Suprapubic skin (tissue), 4 donors: ENCODE results near the gene SLC36A3. TPM values are rescaled to one million over a fixed set of nuclear protein-coding genes. Genes with fewer than 3 reads are reported as not detected.

Experiments used
- DNase-seq, 2 donors: peaks; one replicate each; pipeline ENCODE4 v3.0.0-alpha.2; 2019; ENCODE audit warnings: low spot score in 2 of 2
- H3K27ac ChIP-seq: fragments of 200-600 bp; sonication (generic); one replicate; pipeline ENCODE4 v1.5.1; 2019
- H3K27me3 ChIP-seq: fragments of 200-600 bp; sonication (generic); one replicate; pipeline ENCODE4 v1.5.1; 2019
- H3K36me3 ChIP-seq: fragments of 200-600 bp; sonication (generic); one replicate; pipeline ENCODE4 v1.5.1; 2019
- H3K4me1 ChIP-seq: fragments of 200-600 bp; sonication (generic); one replicate; pipeline ENCODE4 v1.5.1; 2019
- H3K4me3 ChIP-seq: fragments of 200-600 bp; sonication (generic); one replicate; pipeline ENCODE4 v1.5.1; 2019; ENCODE audit warnings: mild to moderate bottlenecking
- H3K9me3 ChIP-seq: fragments of 200-600 bp; sonication (generic); one replicate; pipeline ENCODE4 v1.5.1; 2019
- EP300 ChIP-seq: sonication (generic); formaldehyde crosslinking; IDR thresholded peaks from one replicate; pipeline ENCODE4 v1.6.1; 2017; ENCODE audit warnings: antibody characterized with exemption
- POLR2A ChIP-seq, 2 donors: fragments of 450-650 bp; IDR thresholded peaks; one replicate each; pipeline ENCODE4 v1.6.1; 2017; ENCODE audit warnings: antibody characterized with exemption in 2 of 2, mild to moderate bottlenecking in 2 of 2, moderate library complexity in 2 of 2
- POLR2AphosphoS5 ChIP-seq, 3 donors: sonication (generic); formaldehyde crosslinking; IDR thresholded peaks; one replicate each; pipeline ENCODE4 v1.6.1; 2017; ENCODE audit warnings: antibody characterized with exemption in 3 of 3
- WGBS: methylation state at CpG from one replicate; pipeline ENCODE4 v1.1.5; 2018; 5-methylcytosine and 5-hydroxymethylcytosine counted together
- total RNA-seq, 4 donors: library from RNA; depleted of rRNA; stranded (reverse); fragments of >200 nt; gene quantifications; one replicate each; pipeline ENCODE4 v1.1.0, GENCODE V29; 2016
- TF ChIP-seq, protein P1 (sequence below), 2 donors: fragments of 200-600 bp in 1 of 2; fragments of 450-650 bp in 1 of 2; sonication (generic) in 1 of 2; IDR thresholded peaks; one replicate each; pipeline ENCODE4 v1.5.1; 2016 to 2019; ENCODE audit warnings: antibody characterized with exemption in 2 of 2, mild to moderate bottlenecking in 1 of 2, moderate library complexity in 1 of 2

Gene SLC36A3
- total RNA-seq: not detected

DNA sequence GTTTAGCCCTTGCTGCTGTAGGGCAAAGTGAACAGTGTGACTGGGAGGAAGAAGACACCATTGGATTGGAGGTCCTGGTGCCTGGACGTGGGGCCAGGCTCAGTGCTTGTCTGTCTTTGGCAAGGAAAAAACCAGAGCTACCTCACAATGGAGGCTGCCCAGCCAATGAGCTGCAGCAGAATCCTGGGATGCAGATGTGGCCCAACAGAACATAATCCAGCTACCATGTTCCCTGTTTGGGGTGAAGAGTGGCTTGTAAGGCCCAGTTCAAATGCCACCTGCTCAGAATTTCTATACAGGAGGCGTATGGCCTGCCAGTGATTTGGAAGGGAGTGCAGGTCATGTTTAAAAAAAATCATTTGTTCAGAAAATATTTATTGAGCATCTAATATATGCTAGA lies at the start of gene SLC36A3:
Gene SLC36A3 (minus strand): TSS at position 101 of the 400 bp plus-strand sequence. CDS start 412 bp downstream, outside the sequence.
- Histone ChIP-seq H3K9me3 (no peaks in the 10 kb centered on the region), H3K4me1 (no peaks in the 10 kb centered on the region), H3K27ac (no peak within 1 kb of the TSS), H3K36me3 (no peaks in the 10 kb centered on the region), H3K27me3 (peaks cover 9% of the 10 kb centered on the region), H3K4me3 (no peak within 1 kb of the TSS)
- TF ChIP-seq EP300: no peak
- TF ChIP-seq POLR2A (IDR thresholded peaks at IDR 0.05): no peak
- TF ChIP-seq, protein P1, sequence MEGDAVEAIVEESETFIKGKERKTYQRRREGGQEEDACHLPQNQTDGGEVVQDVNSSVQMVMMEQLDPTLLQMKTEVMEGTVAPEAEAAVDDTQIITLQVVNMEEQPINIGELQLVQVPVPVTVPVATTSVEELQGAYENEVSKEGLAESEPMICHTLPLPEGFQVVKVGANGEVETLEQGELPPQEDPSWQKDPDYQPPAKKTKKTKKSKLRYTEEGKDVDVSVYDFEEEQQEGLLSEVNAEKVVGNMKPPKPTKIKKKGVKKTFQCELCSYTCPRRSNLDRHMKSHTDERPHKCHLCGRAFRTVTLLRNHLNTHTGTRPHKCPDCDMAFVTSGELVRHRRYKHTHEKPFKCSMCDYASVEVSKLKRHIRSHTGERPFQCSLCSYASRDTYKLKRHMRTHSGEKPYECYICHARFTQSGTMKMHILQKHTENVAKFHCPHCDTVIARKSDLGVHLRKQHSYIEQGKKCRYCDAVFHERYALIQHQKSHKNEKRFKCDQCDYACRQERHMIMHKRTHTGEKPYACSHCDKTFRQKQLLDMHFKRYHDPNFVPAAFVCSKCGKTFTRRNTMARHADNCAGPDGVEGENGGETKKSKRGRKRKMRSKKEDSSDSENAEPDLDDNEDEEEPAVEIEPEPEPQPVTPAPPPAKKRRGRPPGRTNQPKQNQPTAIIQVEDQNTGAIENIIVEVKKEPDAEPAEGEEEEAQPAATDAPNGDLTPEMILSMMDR (IDR thresholded peaks at IDR 0.05): no peak
- no peak for TF ChIP-seq POLR2AphosphoS5 (IDR thresholded peaks at IDR 0.05)
- no peak for DNase-seq
- 93% methylated on average over 1 of the region's 2 CpGs for WGBS

DNA sequence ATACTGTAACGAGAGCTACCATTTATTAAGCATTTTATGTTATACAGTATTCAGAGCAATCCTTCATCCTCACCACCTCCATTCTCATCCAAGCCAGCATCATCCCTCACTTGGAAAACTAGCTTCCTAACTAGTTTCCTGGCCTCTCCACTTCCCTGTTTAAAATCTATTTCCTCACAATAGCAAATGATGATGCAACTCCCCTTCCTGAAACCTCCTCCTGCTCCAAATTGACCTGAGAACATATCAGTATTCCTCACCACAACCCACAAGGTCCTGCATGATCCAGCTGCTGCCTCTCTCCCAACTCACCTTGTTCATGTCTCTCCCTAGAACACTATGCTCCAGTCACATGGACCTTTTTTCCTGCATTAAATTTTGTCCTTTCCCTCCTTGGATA lies 48.1 kb upstream of the SLC36A3 start:
- H3K27me3 ChIP-seq: no peaks in the 10 kb centered on the region
- H3K36me3 ChIP-seq: no peaks in the 10 kb centered on the region
- TF ChIP-seq, protein P1 (IDR thresholded peaks at IDR 0.05): no peak
- TF ChIP-seq POLR2AphosphoS5 (IDR thresholded peaks at IDR 0.05) (no peak), POLR2A (IDR thresholded peaks at IDR 0.05) (no peak), EP300 (no peak)
- 87% methylated on average over 1 of the region's 1 CpG for WGBS
- no peak overlapping the region for H3K27ac ChIP-seq
- no peak overlapping the region for H3K4me3 ChIP-seq
- no peaks in the 10 kb centered on the region for H3K9me3 ChIP-seq
- peaks cover 5% of the 10 kb centered on the region for H3K4me1 ChIP-seq
- no peak for DNase-seq

GRCh38 chr5:151348789-151349188 lies 45.2 kb upstream of the SLC36A3 start:
- Histone ChIP-seq H3K4me1 (peaks cover 5% of the 10 kb centered on the region), H3K36me3 (no peaks in the 10 kb centered on the region), H3K4me3 (no peak overlapping the region), H3K27me3 (peaks cover 11% of the 10 kb centered on the region), H3K27ac (no peak overlapping the region), H3K9me3 (no peaks in the 10 kb centered on the region)
- WGBS: 64% methylated on average over 6 of the region's 6 CpGs
- DNase-seq: no peak
- TF ChIP-seq POLR2AphosphoS5 (IDR thresholded peaks at IDR 0.05) (no peak), EP300 (no peak), POLR2A (IDR thresholded peaks at IDR 0.05) (no peak)
- TF ChIP-seq, protein P1 (IDR thresholded peaks at IDR 0.05): no peak

GRCh38 chr5:151347369-151347768 lies 43.8 kb upstream of the SLC36A3 start, which contains the start of gene SLC36A2:
Gene SLC36A2, minus strand, starts transcription at chr5:151347559. Its CDS starts 99 bp downstream, at chr5:151347460.
- 62% methylated on average over 8 of the region's 8 CpGs for WGBS
- Histone ChIP-seq H3K27me3 (peaks cover 18% of the 10 kb centered on the region), H3K4me3 (no peak within 1 kb of the TSS)

GRCh38 chr5:151345808-151346478 lies 42.4 kb upstream of the SLC36A3 start:
- H3K9me3 ChIP-seq: no peaks in the 10 kb centered on the region
- H3K27ac ChIP-seq: no peak overlapping the region
- 43% methylated on average over 8 of the region's 8 CpGs for WGBS
- no peak for DNase-seq
- H3K27me3 ChIP-seq: peaks cover 30% of the 10 kb centered on the region
- no peak for TF ChIP-seq EP300
- no peak for TF ChIP-seq POLR2A (IDR thresholded peaks at IDR 0.05)
- TF ChIP-seq POLR2AphosphoS5 (IDR thresholded peaks at IDR 0.05): no peak
- TF ChIP-seq, protein P1 (IDR thresholded peaks at IDR 0.05): no peak
- H3K4me3 ChIP-seq: no peak overlapping the region
- H3K4me1 ChIP-seq: peaks cover 5% of the 10 kb centered on the region
- H3K36me3 ChIP-seq: no peaks in the 10 kb centered on the region

More at GRCh38 chr5:151347369-151347768, 43.8 kb upstream of the SLC36A3 start, which contains the start of gene SLC36A2:
- DNase-seq: no peak
- no peak within 1 kb of the TSS for H3K27ac ChIP-seq
- TF ChIP-seq, protein P1 (IDR thresholded peaks at IDR 0.05): no peak
- TF ChIP-seq POLR2AphosphoS5 (IDR thresholded peaks at IDR 0.05) (no peak), EP300 (no peak)
- H3K36me3 ChIP-seq: no peaks in the 10 kb centered on the region
- H3K4me1 ChIP-seq: peaks cover 5% of the 10 kb centered on the region
- H3K9me3 ChIP-seq: no peaks in the 10 kb centered on the region
